GM18502 (cell line): Measurements from ENCODE around the gene EMP2.
"Not testable (repeated sequence)": the region's sequence is repeated elsewhere in the genome, so short reads cannot be mapped to it uniquely, and the experiment has no call there.

Experiments
- ATAC-seq: cut with Tn5 transposase; IDR thresholded peaks from one replicate; pipeline ENCODE4 v1.9.1; 2021; ENCODE audit warnings: mild to moderate bottlenecking; ENCODE audit not compliant: unreplicated experiment, poor library complexity

The EMP2 gene

GRCh38 chr16:10580883-10581247 is 467 bp upstream of the EMP2 start:
- no peak for ATAC-seq

- no peak for ATAC-seq
These were observed 828 bp downstream of the EMP2 start for GRCh38 chr16:10579575-10579964.

- ATAC-seq: no peak
These were observed 1.7 kb downstream of the EMP2 start for GRCh38 chr16:10578474-10579316.

- ATAC-seq: no peak
These were observed 2.8 kb downstream of the EMP2 start for GRCh38 chr16:10577305-10578202.

- no peak for ATAC-seq
These were observed 3.8 kb downstream of the EMP2 start for GRCh38 chr16:10576390-10577304.

- ATAC-seq: no peak
These were observed 4.8 kb downstream of the EMP2 start for GRCh38 chr16:10575506-10576130.

- ATAC-seq: no peak
These were observed 7.8 kb downstream of the EMP2 start for GRCh38 chr16:10572611-10573010.

GRCh38 chr16:10571354-10571753 is 9.0 kb downstream of the EMP2 start:
- ATAC-seq: no peak

GRCh38 chr16:10569621-10570020 is 10.8 kb downstream of the EMP2 start:
- ATAC-seq: no peak

GRCh38 chr16:10566613-10567012 is 13.8 kb downstream of the EMP2 start:
- no peak for ATAC-seq

- no peak for ATAC-seq
These were observed 15.2 kb downstream of the EMP2 start for GRCh38 chr16:10565167-10565566.

GRCh38 chr16:10564591-10564990 is 15.8 kb downstream of the EMP2 start:
- ATAC-seq: no peak

GRCh38 chr16:10562361-10562899 is 18.0 kb downstream of the EMP2 start:
- ATAC-seq: no peak

GRCh38 chr16:10561425-10561824 is 19.0 kb downstream of the EMP2 start:
- ATAC-seq: no peak

- no peak for ATAC-seq
These were observed 19.4 kb downstream of the EMP2 start for GRCh38 chr16:10561001-10561400.

GRCh38 chr16:10559792-10560191 is 20.6 kb downstream of the EMP2 start:
- not testable (repeated sequence) for ATAC-seq

GRCh38 chr16:10558746-10559641 is 21.4 kb downstream of the EMP2 start:
- ATAC-seq: no peak

- ATAC-seq: no peak
These were observed 22.1 kb downstream of the EMP2 start for GRCh38 chr16:10558305-10558704.

- ATAC-seq: no peak
These were observed 22.6 kb downstream of the EMP2 start for GRCh38 chr16:10557750-10558149.
